K562 (cell line): ENCODE results near the gene ZNF487. TPM values are rescaled to one million over a fixed set of nuclear protein-coding genes. Genes with fewer than 3 reads are reported as not detected.

ENCODE experiments used
- HDAC6 ChIP-seq: IDR thresholded peaks from 2 replicates; pipeline ENCODE4 v1.6.1; 2012; ENCODE audit warnings: low read depth, mild to moderate bottlenecking, control low read depth, inconsistent platforms, low read length, moderate library complexity
- HNRNPH1 ChIP-seq: fragments of 200-400 bp; formaldehyde crosslinking; optimal IDR thresholded peaks from 2 replicates; pipeline ENCODE3; 2017; ENCODE audit warnings: low read depth, mild to moderate bottlenecking, low read length, moderate library complexity
- HNRNPK ChIP-seq: fragments of 200-400 bp; formaldehyde crosslinking; IDR thresholded peaks from one replicate; pipeline ENCODE4 v1.6.1; 2018; ENCODE audit warnings: mild to moderate bottlenecking, low read depth, low read length; ENCODE audit not compliant: poor library complexity, severe bottlenecking
- IFI16 ChIP-seq: fragments of 250-450 bp; sonication (Bioruptor Pico); IDR thresholded peaks from 2 replicates; pipeline ENCODE4 v2.1.2; 2022; ENCODE audit warnings: mild to moderate bottlenecking, inconsistent platforms
- KAT8 ChIP-seq: fragments of 450-650 bp; IDR thresholded peaks from 2 replicates; pipeline ENCODE4 v1.6.1; 2016; ENCODE audit warnings: low read depth, mild to moderate bottlenecking
- KDM1A ChIP-seq, 2 experiments: fragments of 450-650 bp; IDR thresholded peaks; 2 replicates each; pipeline ENCODE4 v1.6.1; 2016; ENCODE audit warnings: mild to moderate bottlenecking in 2 of 2
- KLF6 ChIP-seq: fragments of 250-450 bp; sonication (Bioruptor Pico); IDR thresholded peaks from 2 replicates; pipeline ENCODE4 v1.4.0; 2020; ENCODE audit warnings: mild to moderate bottlenecking, moderate library complexity, borderline replicate concordance
- L3MBTL2 ChIP-seq: fragments of 450-650 bp; IDR thresholded peaks from 2 replicates; pipeline ENCODE4 v1.6.1; 2016; ENCODE audit warnings: mild to moderate bottlenecking, moderate library complexity
- MEF2A ChIP-seq: IDR thresholded peaks from 2 replicates; pipeline ENCODE4 v1.6.1; 2011; ENCODE audit warnings: low read depth, mild to moderate bottlenecking, low read length, moderate library complexity; ENCODE audit not compliant: control insufficient read depth
- NEUROD1 ChIP-seq: fragments of 150-350 bp; IDR thresholded peaks from 2 replicates; pipeline ENCODE4 v1.6.1; 2014; ENCODE audit warnings: borderline replicate concordance, low read length, low read depth; ENCODE audit not compliant: partially characterized antibody
- NFE2 ChIP-seq: IDR thresholded peaks from 2 replicates; pipeline ENCODE4 v1.6.1; 2014; ENCODE audit warnings: antibody characterized with exemption, low read depth
- POLR2B ChIP-seq: fragments of 450-650 bp; IDR thresholded peaks from 2 replicates; pipeline ENCODE4 v1.6.1; 2018; ENCODE audit warnings: low read depth; ENCODE audit not compliant: partially characterized antibody
- POLR2G ChIP-seq: fragments of 200-400 bp; formaldehyde crosslinking; IDR thresholded peaks from 2 replicates; pipeline ENCODE4 v1.6.1; 2017; ENCODE audit warnings: low read depth, mild to moderate bottlenecking, antibody characterized with exemption, low read length, moderate library complexity
- POLR3A ChIP-seq: IDR thresholded peaks from 2 replicates; pipeline ENCODE4 v1.6.1; 2011; ENCODE audit warnings: borderline replicate concordance, mild to moderate bottlenecking, moderate library complexity; ENCODE audit not compliant: insufficient read length, insufficient read depth; ENCODE audit errors: extremely low read depth
- POU5F1 ChIP-seq: fragments of 150-350 bp; IDR thresholded peaks from 2 replicates; pipeline ENCODE4 v1.6.1; 2014; ENCODE audit warnings: borderline replicate concordance, low read length, low read depth, mild to moderate bottlenecking; ENCODE audit not compliant: partially characterized antibody
- PRMT5 ChIP-seq: sonication (generic); formaldehyde crosslinking; IDR thresholded peaks from 2 replicates; pipeline ENCODE4 v1.5.0; 2020; ENCODE audit warnings: missing genetic modification reagents
- RHOXF2B ChIP-seq: fragments of 250-450 bp; sonication (Bioruptor Pico); conservative IDR thresholded peaks from 2 replicates; pipeline ENCODE4 v1.5.1; 2021
- SMARCC2 ChIP-seq: fragments of 450-650 bp; IDR thresholded peaks from 2 replicates; pipeline ENCODE4 v1.6.1; 2017; ENCODE audit warnings: antibody characterized with exemption, moderate library complexity, mild to moderate bottlenecking, low read depth
- STAT5A ChIP-seq: IDR thresholded peaks from 2 replicates; pipeline ENCODE4 v1.6.1; 2012; ENCODE audit warnings: low read length, inconsistent platforms, borderline replicate concordance
- TEAD1 ChIP-seq, 2 experiments: fragments of 450-650 bp in 1 of 2; sonication (generic) in 1 of 2; formaldehyde crosslinking; IDR thresholded peaks; 2 replicates each; pipeline versions ENCODE4 v1.4.0 to v1.8.0; 2020 to 2022; ENCODE audit warnings: mild to moderate bottlenecking in 2 of 2, missing genetic modification reagents in 1 of 2
- TEAD4 ChIP-seq, 2 experiments: sonication (generic) in 1 of 2; formaldehyde crosslinking in 1 of 2; IDR thresholded peaks; 2 replicates each; pipeline versions ENCODE4 v1.6.1 to v1.8.0; 2012 to 2022; ENCODE audit warnings: borderline replicate concordance in 1 of 2, inconsistent platforms in 1 of 2, low read length in 1 of 2, mild to moderate bottlenecking in 1 of 2, missing genetic modification reagents in 1 of 2
- TFAP4 ChIP-seq: sonication (generic); formaldehyde crosslinking; IDR thresholded peaks from 2 replicates; pipeline ENCODE4 v1.8.0; 2022; ENCODE audit warnings: missing genetic modification reagents, mild to moderate bottlenecking, moderate library complexity, borderline replicate concordance
- USF2 ChIP-seq: sonication (generic); formaldehyde crosslinking; IDR thresholded peaks from 2 replicates; pipeline ENCODE4 v1.5.0; 2020; ENCODE audit warnings: missing genetic modification reagents
- ZNF121 ChIP-seq: sonication (generic); formaldehyde crosslinking; conservative IDR thresholded peaks from 2 replicates; pipeline ENCODE4 v1.8.0; 2022; ENCODE audit warnings: missing genetic modification reagents
- ZNF263 ChIP-seq: sonication (generic); formaldehyde crosslinking; IDR thresholded peaks from 2 replicates; pipeline ENCODE4 v1.8.0; 2022; ENCODE audit warnings: mild to moderate bottlenecking, missing genetic modification reagents, borderline replicate concordance
- ZNF354B ChIP-seq: fragments of 250-450 bp; sonication (Bioruptor Pico); IDR thresholded peaks from 2 replicates; pipeline ENCODE4 v1.4.0; 2020
- ZNF395 ChIP-seq: fragments of 200-800 bp; sonication (Bioruptor generic); IDR thresholded peaks from 2 replicates; pipeline ENCODE4 v1.6.1; 2017; ENCODE audit warnings: missing genetic modification characterization, missing compliant biosample characterization
- ZNF586 ChIP-seq: fragments of 450-650 bp; formaldehyde crosslinking; conservative IDR thresholded peaks from 2 replicates; pipeline ENCODE4 v1.4.0; 2020; ENCODE audit warnings: mild to moderate bottlenecking, moderate library complexity
- ZNF75A ChIP-seq: fragments of 450-650 bp; formaldehyde crosslinking; IDR thresholded peaks from 2 replicates; pipeline ENCODE4 v1.4.0; 2020; ENCODE audit warnings: mild to moderate bottlenecking
- polyA plus RNA-seq, 8 experiments: library from polyadenylated mRNA; depleted of rRNA in 4 of 8; stranded (reverse) in 5 of 8; unstranded in 3 of 8; fragments of >200 nt; fragmentation: Nextera tagmentation in 2 of 8; fragmentation: Illumina TruSeq in 1 of 8; extraction: Ambion mirVana in 2 of 8; extraction: Trizol in 1 of 8; gene quantifications; 2 replicates each; pipeline versions ENCODE4 v1.2.1 to v1.2.3, GENCODE V29; 2011 to 2014; ENCODE audit warnings: inconsistent platforms in 1 of 8, missing spikeins in 1 of 8
- total RNA-seq, 7 experiments: library from RNA; depleted of rRNA in 6 of 7; stranded (reverse); fragments of >200 nt in 6 of 7; fragmentation: Illumina TruSeq in 2 of 7; extraction: Trizol in 2 of 7; gene quantifications; 2 replicates each; pipeline versions ENCODE4 v1.2.1 to v1.2.3, GENCODE V29; 2011 to 2021; ENCODE audit warnings: low replicate concordance in 1 of 7

Gene ZNF487
- total and polyA plus RNA-seq, 9 of the 15 experiments (the other 6 are each of a cell fraction or from before 2014, with no cell fraction given): 1.9 to 6.5 (median 4.2) TPM

- no peak for TF ChIP-seq ZNF395 (CRISPR knock-in tag)
- TF ChIP-seq IFI16: no peak
- TF ChIP-seq PRMT5 (CRISPR knock-in tag): no peak
- TF ChIP-seq HNRNPK: no peak
- TF ChIP-seq ZNF354B (CRISPR knock-in tag): no peak
- no peak for TF ChIP-seq ZNF263
- no peak for TF ChIP-seq HNRNPH1
- TF ChIP-seq NFE2: no peak
- no peak for TF ChIP-seq KLF6 (CRISPR knock-in tag)
- peak; percentile 18; the same call in 1 of the 2 replicates for TF ChIP-seq TEAD4 (IDR thresholded peaks at IDR 0.05; ENCODE audit: low read length)
- no peak for TF ChIP-seq TEAD4 (CRISPR knock-in tag; IDR thresholded peaks at IDR 0.05; ENCODE audit: borderline replicate concordance)
- no peak for TF ChIP-seq POU5F1
- TF ChIP-seq STAT5A: no peak
- TF ChIP-seq ZNF586 (CRISPR knock-in tag): no peak
- no peak for TF ChIP-seq ZNF121 (CRISPR knock-in tag)
- TF ChIP-seq L3MBTL2: no peak
- TF ChIP-seq NEUROD1: no peak
- no peak for TF ChIP-seq TEAD1 (CRISPR knock-in tag; IDR thresholded peaks at IDR 0.05)
- no peak for TF ChIP-seq HDAC6
- TF ChIP-seq POLR2B: no peak
- TF ChIP-seq SMARCC2: no peak
- no peak for TF ChIP-seq POLR2G
- TF ChIP-seq TFAP4 (CRISPR knock-in tag): 0 out of 2 replicates have a peak, but pooled peaks have one; percentile 23
- TF ChIP-seq KAT8: no peak
- no peak for TF ChIP-seq MEF2A
- TF ChIP-seq RHOXF2B: no peak
- TF ChIP-seq ZNF75A: no peak
- TF ChIP-seq POLR3A: no peak
- TF ChIP-seq USF2 (CRISPR knock-in tag): no peak
- no peak for TF ChIP-seq KDM1A (IDR thresholded peaks at IDR 0.05)
Measured at GRCh38 chr10:43389867-43390266, 47.0 kb upstream of the ZNF487 start (continued).
